HepG2 (cell line): ENCODE data around the gene VASN. TPM values are rescaled to one million over a fixed set of nuclear protein-coding genes. Genes with fewer than 3 reads are reported as not detected.

Experiments
- CBX2 ChIP-seq, 2 experiments: fragments of 200-600 bp in 1 of 2; sonication (generic); formaldehyde crosslinking in 1 of 2; IDR thresholded peaks; 2 replicates each; pipeline versions ENCODE4 v1.7.0 to v1.8.1; 2018 to 2022; ENCODE audit warnings: low read depth in 2 of 2, low read length in 1 of 2, mild to moderate bottlenecking in 1 of 2, missing genetic modification reagents in 1 of 2
- CEBPB ChIP-seq: IDR thresholded peaks from 2 replicates; pipeline ENCODE4 v1.6.1; 2011; ENCODE audit warnings: low read depth, low read length, improper control_type of control experiment, borderline replicate concordance
- CERS6 ChIP-seq: sonication (generic); formaldehyde crosslinking; IDR thresholded peaks from 2 replicates; pipeline ENCODE4 v1.5.0; 2020; ENCODE audit warnings: missing genetic modification reagents
- DPF2 ChIP-seq: sonication (generic); formaldehyde crosslinking; IDR thresholded peaks from 2 replicates; pipeline ENCODE4 v1.4.0; 2020; ENCODE audit warnings: mild to moderate bottlenecking, low read depth, missing genetic modification reagents, borderline replicate concordance
- ESRRA ChIP-seq: sonication (generic); formaldehyde crosslinking; IDR thresholded peaks from 2 replicates; pipeline ENCODE4 v1.5.1; 2020; ENCODE audit warnings: mild to moderate bottlenecking, low read depth, missing genetic modification reagents
- KLF11 ChIP-seq: IDR thresholded peaks from 2 replicates; pipeline ENCODE4 v1.6.1; 2016; ENCODE audit warnings: missing compliant biosample characterization
- NFE2L2 ChIP-seq: fragments of 150-350 bp; IDR thresholded peaks from 2 replicates; pipeline ENCODE4 v1.6.1; 2014; ENCODE audit warnings: low read length
- RBFOX2 ChIP-seq: fragments of 200-400 bp; formaldehyde crosslinking; IDR thresholded peaks from 2 replicates; pipeline ENCODE4 v1.6.1; 2017; ENCODE audit warnings: low read depth, mild to moderate bottlenecking, low read length
- RBM39 ChIP-seq: fragments of 200-400 bp; formaldehyde crosslinking; IDR thresholded peaks from one replicate; pipeline ENCODE4 v1.6.1; 2018; ENCODE audit warnings: antibody characterized with exemption, mild to moderate bottlenecking, low read depth, low read length; ENCODE audit not compliant: poor library complexity, severe bottlenecking
- REPIN1 ChIP-seq: sonication (generic); formaldehyde crosslinking; IDR thresholded peaks from 2 replicates; pipeline ENCODE4 v1.8.0; 2022; ENCODE audit warnings: missing genetic modification reagents, low read depth, mild to moderate bottlenecking, borderline replicate concordance
- SMAD1 ChIP-seq: sonication (generic); formaldehyde crosslinking; IDR thresholded peaks from 2 replicates; pipeline ENCODE4 v1.4.0; 2020; ENCODE audit warnings: missing genetic modification reagents, low read depth, mild to moderate bottlenecking, borderline replicate concordance
- SSRP1 ChIP-seq: IDR thresholded peaks from 2 replicates; pipeline ENCODE4 v1.6.1; 2016; ENCODE audit warnings: control low read depth
- XBP1 ChIP-seq: sonication (generic); formaldehyde crosslinking; IDR thresholded peaks from 2 replicates; pipeline ENCODE4 v1.5.0; 2020; ENCODE audit warnings: missing genetic modification reagents
- ZBTB20 ChIP-seq: sonication (generic); formaldehyde crosslinking; IDR thresholded peaks from 2 replicates; pipeline ENCODE4 v1.8.1; 2023; ENCODE audit warnings: missing genetic modification reagents, low read depth, mild to moderate bottlenecking, borderline replicate concordance
- ZBTB33 ChIP-seq: sonication (generic); formaldehyde crosslinking; IDR thresholded peaks from 2 replicates; pipeline ENCODE4 v1.4.0; 2020; ENCODE audit warnings: missing genetic modification reagents
- ZBTB4 ChIP-seq: sonication (generic); formaldehyde crosslinking; IDR thresholded peaks from 2 replicates; pipeline ENCODE4 v1.4.0; 2020; ENCODE audit warnings: missing genetic modification reagents, mild to moderate bottlenecking, borderline replicate concordance
- ZBTB42 ChIP-seq: sonication (generic); formaldehyde crosslinking; IDR thresholded peaks from 2 replicates; pipeline ENCODE4 v1.5.0; 2020; ENCODE audit warnings: mild to moderate bottlenecking, missing genetic modification reagents
- ZFP82 ChIP-seq: sonication (generic); formaldehyde crosslinking; IDR thresholded peaks from 2 replicates; pipeline ENCODE4 v1.5.1; 2020; ENCODE audit warnings: mild to moderate bottlenecking, missing genetic modification reagents, borderline replicate concordance
- ZNF20 ChIP-seq: sonication (generic); formaldehyde crosslinking; IDR thresholded peaks from 2 replicates; pipeline ENCODE4 v1.4.0; 2020; ENCODE audit warnings: mild to moderate bottlenecking, moderate library complexity, missing genetic modification reagents
- ZNF292 ChIP-seq: sonication (generic); formaldehyde crosslinking; IDR thresholded peaks from 2 replicates; pipeline ENCODE4 v1.8.1; 2022; ENCODE audit warnings: mild to moderate bottlenecking, low read depth, missing genetic modification reagents, borderline replicate concordance
- ZNF552 ChIP-seq: sonication (generic); formaldehyde crosslinking; IDR thresholded peaks from 2 replicates; pipeline ENCODE4 v1.9.0; 2022; ENCODE audit warnings: missing genetic modification reagents, mild to moderate bottlenecking, borderline replicate concordance
- ZNF598 ChIP-seq: sonication (generic); formaldehyde crosslinking; IDR thresholded peaks from 2 replicates; pipeline ENCODE4 v1.5.1; 2020; ENCODE audit warnings: mild to moderate bottlenecking, missing genetic modification reagents, borderline replicate concordance
- ZNF75D ChIP-seq: sonication (generic); formaldehyde crosslinking; IDR thresholded peaks from 2 replicates; pipeline ENCODE4 v1.8.1; 2023; ENCODE audit warnings: missing genetic modification reagents, mild to moderate bottlenecking, borderline replicate concordance
- ZNF773 ChIP-seq: sonication (generic); formaldehyde crosslinking; IDR thresholded peaks from 2 replicates; pipeline ENCODE4 v1.4.0; 2020; ENCODE audit warnings: missing genetic modification reagents, borderline replicate concordance
- polyA plus RNA-seq, 8 experiments: library from polyadenylated mRNA; depleted of rRNA in 3 of 8; stranded (reverse) in 7 of 8; unstranded in 1 of 8; fragments of >200 nt; fragmentation: Illumina TruSeq in 4 of 8; extraction: Trizol in 4 of 8; gene quantifications; 2 replicates each; pipeline versions ENCODE4 v1.2.1 to v1.2.3, GENCODE V29; 2011 to 2016; ENCODE audit warnings: low read depth in 4 of 8, missing spikeins in 1 of 8, mixed read lengths in 1 of 8; ENCODE audit not compliant: insufficient read depth in 1 of 8
- total RNA-seq, 5 experiments: library from RNA; depleted of rRNA; stranded (reverse); fragments of >200 nt; fragmentation: Illumina TruSeq; extraction: Trizol; gene quantifications; 2 replicates each; pipeline ENCODE4 v1.2.3, GENCODE V29; 2016; ENCODE audit warnings: low read depth in 1 of 5

The VASN gene
- total and polyA plus RNA-seq, 2 of the 13 experiments (the other 11 are each of a cell fraction or from before 2014, with no cell fraction given), result 8.4 to 18.2 TPM

- TF ChIP-seq ZNF292, result no peak
- no peak for TF ChIP-seq ZNF552 (CRISPR knock-in tag)
- no peak for TF ChIP-seq DPF2 (CRISPR knock-in tag)
- peak; percentile 72; the same call in 1 of the 2 replicates for TF ChIP-seq REPIN1
- no peak for TF ChIP-seq RBM39
- peak; percentile 100 for TF ChIP-seq RBFOX2
- no peak for TF ChIP-seq CERS6
- no peak for TF ChIP-seq NFE2L2
- no peak for TF ChIP-seq ZBTB42
- no peak for TF ChIP-seq CBX2 (IDR thresholded peaks at IDR 0.05; ENCODE audit: low read depth, low read length)
- peak; percentile 62; the same call in 1 of the 2 replicates for TF ChIP-seq CBX2 (CRISPR knock-in tag; IDR thresholded peaks at IDR 0.05; ENCODE audit: low read depth)
- TF ChIP-seq ZNF598 (CRISPR knock-in tag), result peak; percentile 35; the same call in 1 of the 2 replicates
- peak; percentile 19; the same call in 1 of the 2 replicates for TF ChIP-seq CEBPB
- 0 out of 2 replicates have a peak, but pooled peaks have one; percentile 12 for TF ChIP-seq ZNF773 (CRISPR knock-in tag)
- no peak; the same call in 1 of the 2 replicates for TF ChIP-seq ZNF20
- no peak for TF ChIP-seq ZNF75D (CRISPR knock-in tag)
- TF ChIP-seq SMAD1 (CRISPR knock-in tag), result no peak
- TF ChIP-seq ZBTB20 (CRISPR knock-in tag), result no peak; the same call in 1 of the 2 replicates
- TF ChIP-seq ZBTB33 (CRISPR knock-in tag), result peak; percentile 12; the same call in 1 of the 2 replicates
- peak; percentile 85; the same call in 1 of the 2 replicates for TF ChIP-seq ZFP82 (CRISPR knock-in tag)
- no peak for TF ChIP-seq XBP1 (CRISPR knock-in tag)
- no peak for TF ChIP-seq ZBTB4 (CRISPR knock-in tag)
- no peak for TF ChIP-seq ESRRA (CRISPR knock-in tag)
- TF ChIP-seq KLF11, result no peak
- no peak for TF ChIP-seq SSRP1 (CRISPR knock-in tag)
Measured at GRCh38 chr16:4425378-4426020, 53.9 kb downstream of the VASN start, which contains the start of gene DNAJA3 (continued).
